ENCODE results near the gene L3MBTL4.

The L3MBTL4 gene

DNA sequence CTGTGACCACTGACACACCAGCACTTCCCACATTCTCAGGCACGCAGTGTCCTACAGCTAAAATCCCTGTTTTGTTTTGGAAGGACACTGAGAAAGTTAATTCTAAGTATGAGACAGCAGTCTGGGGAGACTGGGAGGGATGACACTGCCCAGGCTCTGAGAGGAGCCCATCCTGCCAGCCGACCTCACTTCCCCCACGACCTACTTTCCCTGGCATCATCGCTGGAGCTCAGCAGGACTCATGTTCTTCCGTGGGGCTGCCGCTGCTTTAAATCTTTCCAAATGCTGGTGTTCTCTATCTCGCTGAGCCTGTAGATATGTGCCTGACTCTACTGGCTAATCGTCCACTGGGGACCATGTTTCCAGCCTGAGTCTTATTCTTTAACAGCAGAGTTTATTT lies 450.6 kb downstream of the L3MBTL4 start:
- no peak for DNase-seq (ENCODE audit: low read depth, low spot score)

DNA sequence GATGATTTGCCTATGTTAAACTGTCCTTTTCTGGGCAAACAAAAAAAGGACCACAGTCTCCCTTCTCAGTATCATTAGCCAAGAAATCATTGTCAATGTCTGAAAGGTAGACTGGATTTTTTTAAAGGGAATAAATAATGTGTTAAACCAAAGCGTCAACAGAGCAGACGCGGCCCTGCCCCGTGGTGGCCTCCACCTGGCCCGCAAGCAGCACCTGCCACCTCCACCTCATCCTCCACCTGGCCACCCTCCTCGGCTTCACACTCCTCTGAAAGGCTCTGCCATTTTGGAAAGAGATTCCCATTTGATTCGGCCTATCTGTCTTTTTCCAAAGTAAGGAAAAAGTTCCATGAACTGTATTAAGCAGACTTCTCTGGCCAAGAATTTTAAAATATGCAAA lies 451.4 kb downstream of the L3MBTL4 start:
- DNase-seq (ENCODE audit: low read depth, low spot score): no peak

GRCh38 chr18:5962362-5962761 lies 452.3 kb downstream of the L3MBTL4 start:
- no peak for DNase-seq (ENCODE audit: low read depth, low spot score)

DNA sequence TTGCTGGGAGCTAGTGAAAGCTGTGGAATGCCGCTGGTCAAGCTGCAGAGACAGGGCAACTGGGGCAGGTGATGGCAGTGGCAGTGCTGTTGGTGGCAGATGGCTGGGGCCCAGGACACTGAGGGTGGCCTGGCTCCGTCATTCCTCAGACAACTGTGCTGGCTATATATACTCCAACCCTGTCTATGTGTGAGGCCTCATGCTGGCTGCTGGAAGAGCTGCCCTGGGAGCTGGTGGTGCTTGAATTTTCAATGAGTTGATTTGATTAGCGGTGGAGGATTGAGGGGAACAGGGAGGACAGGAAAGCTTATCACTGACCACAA lies 452.9 kb downstream of the L3MBTL4 start:
- no peak for DNase-seq (ENCODE audit: low read depth, low spot score)

GRCh38 chr18:5961097-5961827 lies 453.4 kb downstream of the L3MBTL4 start:
- DNase-seq (ENCODE audit: low read depth, low spot score): no peak

- no peak for DNase-seq (ENCODE audit: low read depth, low spot score)
Measured at GRCh38 chr18:5958822-5959221, 455.9 kb downstream of the L3MBTL4 start.

DNA sequence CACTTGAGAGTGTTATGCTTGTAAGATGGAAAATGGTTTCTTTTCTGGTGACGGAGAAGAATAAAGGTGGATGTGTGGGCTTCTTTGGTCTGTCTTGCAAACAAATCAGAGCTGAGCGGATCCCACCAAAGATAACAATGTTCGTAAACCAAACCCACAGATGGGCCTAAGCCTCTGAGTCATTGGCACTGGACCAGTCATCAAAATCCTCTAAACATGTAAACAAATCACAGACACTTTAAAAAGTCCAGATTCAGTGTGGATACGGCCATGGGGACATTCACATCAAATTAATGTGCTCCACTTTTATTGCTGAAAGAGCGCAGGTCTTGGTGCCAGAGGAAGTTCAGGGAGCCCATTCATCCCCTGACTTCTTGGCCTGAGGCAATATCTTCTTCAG lies 458.9 kb downstream of the L3MBTL4 start:
- no peak for DNase-seq (ENCODE audit: low read depth, low spot score)

DNA sequence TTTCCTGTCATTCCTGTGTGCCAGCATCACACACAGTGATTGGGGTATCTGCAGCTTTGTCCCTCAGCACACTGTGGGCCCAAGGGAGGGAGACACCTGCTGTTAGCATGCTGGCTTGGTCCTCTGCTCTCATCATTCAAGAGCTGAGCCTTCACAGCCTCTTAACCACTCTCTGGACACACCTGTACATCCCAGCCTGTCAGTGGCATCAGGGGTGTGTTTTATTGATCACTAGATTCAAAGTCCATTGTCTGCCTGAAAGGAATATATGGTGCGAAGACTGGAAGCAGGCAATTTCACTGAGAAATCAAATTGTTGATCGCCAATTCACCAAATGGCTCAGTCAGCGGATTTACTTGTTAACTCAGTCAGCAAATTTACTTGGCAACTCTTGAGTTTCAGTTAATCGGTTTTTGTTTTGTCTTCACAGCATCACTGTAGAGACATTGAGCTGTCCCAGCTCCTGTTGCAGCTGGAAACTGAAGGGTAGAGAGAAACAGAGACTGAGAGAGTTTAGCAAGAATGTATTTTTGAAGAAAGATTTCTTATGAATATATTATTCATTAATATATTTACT lies 463.1 kb downstream of the L3MBTL4 start:
- no peak for DNase-seq (ENCODE audit: low read depth, low spot score)

GRCh38 chr18:5948781-5949180 lies 465.9 kb downstream of the L3MBTL4 start:
- DNase-seq (ENCODE audit: low read depth, low spot score): no peak

- no peak for DNase-seq (ENCODE audit: low read depth, low spot score)
Measured at GRCh38 chr18:5948237-5948636, 466.5 kb downstream of the L3MBTL4 start.

DNA sequence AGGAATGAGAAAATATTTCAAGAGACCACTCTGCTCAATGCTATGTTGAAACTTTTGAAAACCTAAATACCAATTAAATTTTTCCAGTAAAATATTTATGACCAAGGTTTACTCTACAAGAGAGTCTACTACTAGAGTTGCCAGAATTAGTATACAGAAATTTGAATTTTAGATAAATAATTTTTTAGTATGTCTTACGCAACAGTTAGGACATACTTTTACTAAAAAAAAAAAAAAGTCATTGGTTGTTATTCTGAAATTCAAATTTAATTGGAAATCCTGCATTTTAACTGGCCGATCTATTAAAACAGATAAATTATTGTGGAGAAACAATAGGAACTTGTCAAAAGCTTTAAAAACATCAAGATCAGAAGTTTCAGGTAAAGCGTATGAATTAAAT lies 470.3 kb downstream of the L3MBTL4 start:
- no peak for DNase-seq (ENCODE audit: low read depth, low spot score)

GRCh38 chr18:5943514-5943913 lies 471.2 kb downstream of the L3MBTL4 start:
- DNase-seq (ENCODE audit: low read depth, low spot score): no peak

DNA sequence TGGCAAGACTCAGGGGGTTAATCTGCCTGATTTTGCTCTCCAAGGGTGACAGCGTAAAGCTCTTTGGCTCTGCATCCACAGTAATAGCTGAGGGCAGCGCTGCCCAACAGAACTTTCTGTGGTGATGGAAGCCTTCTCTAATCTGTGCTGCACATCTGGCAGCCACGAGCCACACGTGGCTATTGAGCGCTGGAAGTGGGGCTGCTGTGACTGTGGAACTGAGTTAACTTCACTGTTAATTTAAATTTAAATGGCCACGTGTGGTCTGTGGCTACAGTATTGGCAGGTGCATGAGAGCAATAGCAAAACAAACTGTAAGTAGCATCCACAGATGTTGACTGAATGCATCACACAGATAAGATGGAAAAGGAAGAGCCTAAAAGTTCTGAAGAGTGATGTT lies 472.1 kb downstream of the L3MBTL4 start:
- DNase-seq (ENCODE audit: low read depth, low spot score): no peak

GRCh38 chr18:5941890-5942289 lies 472.8 kb downstream of the L3MBTL4 start:
- DNase-seq (ENCODE audit: low read depth, low spot score): no peak

- no peak for DNase-seq (ENCODE audit: low read depth, low spot score)
Measured at GRCh38 chr18:5939801-5940667, 474.7 kb downstream of the L3MBTL4 start.

DNA sequence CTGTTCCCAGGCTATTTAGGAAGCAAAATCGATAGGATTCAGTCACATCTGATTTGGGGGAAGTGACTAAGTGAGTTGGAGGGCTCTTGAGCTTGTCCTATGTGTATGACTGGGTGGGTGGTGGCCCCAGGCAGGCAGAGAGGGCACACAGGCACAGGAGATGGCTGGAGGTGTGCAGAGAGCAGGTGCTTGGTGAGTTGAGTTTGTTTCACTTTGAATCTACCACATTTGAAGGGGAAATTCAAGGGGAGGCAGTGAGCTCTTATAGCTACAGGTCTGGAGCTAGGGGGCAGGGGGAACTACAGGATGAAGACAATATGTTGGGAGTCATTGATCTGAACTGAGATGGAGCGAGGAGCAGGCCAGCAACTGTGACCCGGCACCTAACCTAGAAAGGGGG lies 476.9 kb downstream of the L3MBTL4 start:
- DNase-seq (ENCODE audit: low read depth, low spot score): no peak

DNA sequence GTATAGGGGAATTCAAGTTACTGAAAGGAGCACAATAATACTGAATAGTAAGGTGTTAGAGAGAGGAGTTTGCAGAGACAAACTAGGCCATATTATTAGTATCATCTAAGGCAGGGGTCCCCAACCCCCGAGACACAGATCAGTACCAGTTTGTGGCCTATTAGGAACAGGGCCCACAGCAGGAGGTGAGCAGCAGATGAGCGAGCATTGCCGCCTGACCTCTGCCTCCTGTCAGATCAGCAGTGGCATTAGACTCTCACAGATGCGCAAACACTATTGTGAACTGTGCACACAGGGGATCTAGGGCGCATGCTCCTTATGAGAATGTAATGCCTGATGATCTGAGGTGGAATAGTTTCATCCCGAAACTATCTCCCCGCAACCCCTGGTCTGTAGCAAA lies 477.6 kb downstream of the L3MBTL4 start:
- no peak for DNase-seq (ENCODE audit: low read depth, low spot score)

DNA sequence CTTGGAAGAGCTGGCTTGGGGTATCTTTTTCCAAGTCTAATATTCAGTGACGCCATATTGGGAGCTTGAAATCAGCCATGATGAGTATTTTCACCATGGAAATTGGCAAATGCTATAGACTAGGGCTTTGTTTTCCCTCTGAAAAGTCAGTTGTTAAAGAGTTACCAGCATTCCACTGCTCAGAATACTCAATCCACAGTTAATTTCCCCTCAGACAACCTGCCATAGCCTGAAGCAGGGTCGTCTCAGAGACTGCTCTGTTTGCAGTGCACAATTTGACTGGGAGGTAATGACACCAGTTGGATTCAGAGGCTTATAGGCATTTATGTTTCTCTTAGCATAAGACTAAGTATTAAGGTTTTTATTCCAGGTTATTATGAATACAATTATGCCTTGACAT lies 483.9 kb downstream of the L3MBTL4 start:
- no peak for DNase-seq (ENCODE audit: low read depth, low spot score)

DNA sequence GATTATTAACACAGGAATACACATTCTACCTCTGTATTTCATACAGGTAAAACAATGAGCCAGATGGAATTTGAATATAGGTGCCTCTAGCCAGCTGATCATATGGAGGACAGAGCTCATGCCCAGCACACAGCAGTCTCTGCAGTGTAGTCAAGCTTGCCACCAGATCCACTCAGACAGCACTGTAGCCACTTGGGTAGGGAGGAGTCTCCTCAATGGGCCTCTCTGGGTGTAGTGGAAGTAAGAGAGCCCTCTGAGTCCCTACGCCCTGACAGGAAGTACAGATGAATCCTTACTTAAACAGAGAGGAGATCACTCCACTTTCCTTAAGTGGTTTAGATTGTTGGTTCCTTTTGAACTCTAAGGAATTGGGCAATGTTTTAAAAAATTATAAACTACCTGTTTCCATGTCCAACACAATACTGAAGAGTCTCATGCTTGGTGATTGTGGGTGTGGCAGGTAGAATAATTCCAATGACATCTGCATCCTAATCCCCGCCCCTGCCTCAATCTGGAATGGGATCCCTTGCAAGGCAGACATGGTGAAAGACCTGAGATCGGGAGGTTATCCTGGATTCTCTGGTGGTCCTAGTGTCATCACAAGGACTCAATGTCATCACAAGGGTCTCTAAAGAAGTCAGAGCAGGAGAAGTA lies 496.4 kb downstream of the L3MBTL4 start:
- DNase-seq (ENCODE audit: low read depth, low spot score): no peak

- DNase-seq (ENCODE audit: low read depth, low spot score): no peak
Measured at GRCh38 chr18:5914951-5915350, 499.8 kb downstream of the L3MBTL4 start.

GRCh38 chr18:5914016-5914415 lies 500.7 kb downstream of the L3MBTL4 start:
- no peak for DNase-seq (ENCODE audit: low read depth, low spot score)

DNA sequence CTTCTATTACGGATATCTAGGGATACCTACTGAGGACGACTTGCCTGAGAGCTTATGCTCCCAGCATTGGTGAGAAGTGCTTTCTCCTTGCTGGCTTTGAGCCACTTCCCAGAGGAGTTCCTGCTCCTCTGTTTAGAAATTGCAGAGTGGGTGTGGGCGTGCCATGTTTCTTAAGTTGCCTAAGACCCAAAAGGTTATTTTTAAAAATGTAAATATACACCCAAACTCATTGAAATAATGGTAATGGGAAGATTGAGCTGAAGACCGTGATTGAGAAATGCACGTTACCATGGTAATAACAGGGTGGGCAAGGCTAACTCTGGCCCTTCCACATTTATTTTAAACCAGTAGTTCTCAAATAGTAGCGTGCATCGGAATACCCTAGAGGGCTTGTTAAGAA lies 502.1 kb downstream of the L3MBTL4 start:
- DNase-seq (ENCODE audit: low read depth, low spot score): no peak
